ENCODE data around the gene TRAM2.

DNA sequence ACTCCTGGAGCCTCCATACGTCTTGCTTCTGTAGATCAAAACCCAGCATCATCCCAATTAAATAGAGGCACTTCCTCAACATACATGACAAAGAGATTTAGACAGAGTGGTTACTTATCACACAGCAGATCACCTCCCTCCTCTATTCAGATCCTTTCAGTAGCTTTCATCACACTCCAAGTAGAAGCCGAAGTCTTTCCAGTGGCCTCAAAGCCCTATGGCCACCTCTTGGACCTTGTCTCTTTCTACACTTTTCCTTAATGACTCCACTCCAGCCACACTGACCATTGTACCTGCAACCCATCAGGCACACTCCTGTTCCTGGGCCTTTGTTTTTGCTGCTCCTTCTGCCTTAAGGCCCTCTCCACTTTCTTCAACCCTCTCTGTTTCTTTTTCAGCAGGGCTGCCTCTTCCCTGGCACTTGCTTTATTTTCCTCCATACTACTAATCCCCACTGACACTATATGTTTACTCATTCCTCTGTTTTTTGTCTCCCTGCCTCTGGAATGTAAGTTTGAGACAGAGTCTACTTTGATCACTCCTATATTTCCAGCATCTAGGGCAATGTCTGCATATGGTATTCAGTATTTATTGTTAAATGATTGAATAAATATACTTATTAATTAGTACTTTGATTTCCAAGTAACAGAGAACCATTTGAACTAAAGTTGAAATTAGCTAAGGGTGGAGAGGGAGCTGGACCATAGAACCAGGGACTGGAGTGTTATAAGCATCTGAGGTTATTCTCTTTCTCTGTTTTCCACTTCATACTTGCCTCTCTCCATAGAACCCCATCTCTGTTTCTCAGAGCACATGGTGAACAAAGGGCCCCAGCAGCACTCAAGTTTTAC lies 43.4 kb upstream of the TRAM2 start:
- TF ChIP-seq POLR2A (IDR thresholded peaks at IDR 0.05; ENCODE audit: low read depth, low read length) (no peak), POLR2AphosphoS5 (IDR thresholded peaks at IDR 0.05; ENCODE audit: low read depth, low read length) (no peak), TAF1 (IDR thresholded peaks at IDR 0.05; ENCODE audit: borderline replicate concordance, low read depth, low read length) (no peak)
